Upper lobe of right lung (tissue), 1 donor: ENCODE results near the gene COQ2. TPM values are rescaled to one million over a fixed set of nuclear protein-coding genes. Genes with fewer than 3 reads are reported as not detected.

Source experiments
- ATAC-seq: fragments of 200-7000 bp; cut with Tn5 transposase; one replicate; pipeline ENCODE4 v1.9.1; 2020; ENCODE audit warnings: mild to moderate bottlenecking, moderate library complexity
- DNase-seq: peaks from one replicate; pipeline ENCODE4 v3.0.0-alpha.2; 2020
- H3K27ac ChIP-seq: fragments of 200-600 bp; one replicate; pipeline ENCODE4 v1.8.0; 2022
- H3K27me3 ChIP-seq: fragments of 200-600 bp; one replicate; pipeline ENCODE4 v1.8.0; 2022; ENCODE audit warnings: mild to moderate bottlenecking
- H3K36me3 ChIP-seq: fragments of 200-600 bp; one replicate; pipeline ENCODE4 v1.8.0; 2022
- H3K4me1 ChIP-seq: fragments of 200-600 bp; one replicate; pipeline ENCODE4 v1.8.0; 2022
- H3K4me3 ChIP-seq: fragments of 200-600 bp; one replicate; pipeline ENCODE4 v1.8.0; 2022; ENCODE audit warnings: mild to moderate bottlenecking
- H3K9me3 ChIP-seq: fragments of 200-600 bp; one replicate; pipeline ENCODE4 v1.8.0; 2022
- intact Hi-C: fragments of 100-400 bp; cut with DNase I; formaldehyde crosslinking; loops from one replicate; pipeline ENCODE4 v1.11.0; 2022
- total RNA-seq: library from RNA; stranded (reverse); fragmentation: NEBNext Ultra II Directional; extraction: Animal tissue kit (Norgen Biotek cat#: 25700); gene quantifications from one replicate; pipeline ENCODE4 v1.2.1, GENCODE V29; 2021
- TF ChIP-seq, protein P1 (sequence below): fragments of 200-600 bp; IDR thresholded peaks from one replicate; pipeline ENCODE4 v1.8.0; 2022; ENCODE audit warnings: antibody characterized with exemption
- donor health status: DM: no; HTN: yes; CAD: no; lungs with severe emphysema.

The COQ2 gene
- total RNA-seq, 1 donor from 2014 or later: 12.4 TPM

DNA sequence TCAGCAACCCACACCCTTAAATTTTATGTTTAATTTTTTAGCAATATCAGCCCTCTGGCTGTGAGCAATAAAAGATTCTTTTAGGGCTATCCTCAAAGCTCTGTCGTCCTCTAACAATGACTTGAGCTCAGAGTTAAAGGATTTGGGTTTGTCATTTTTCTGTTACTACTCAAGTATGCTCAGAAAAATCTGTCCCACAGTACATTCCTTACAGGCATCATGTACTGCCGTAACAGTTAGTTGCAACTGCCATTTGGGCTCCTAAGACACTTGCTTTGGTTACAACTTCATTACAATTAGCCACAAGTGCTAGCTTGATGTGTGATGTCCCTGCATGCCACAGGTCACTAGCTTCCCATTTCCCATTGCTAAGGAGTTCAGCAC is 33.2 kb downstream of the COQ2 start:
- Histone ChIP-seq H3K9me3 (no peaks in the 10 kb centered on the region), H3K4me1 (peaks cover 11% of the 10 kb centered on the region), H3K4me3 (no peak overlapping the region), H3K27ac (no peak overlapping the region), H3K27me3 (no peaks in the 10 kb centered on the region), H3K36me3 (no peaks in the 10 kb centered on the region)
- TF ChIP-seq, protein P1, sequence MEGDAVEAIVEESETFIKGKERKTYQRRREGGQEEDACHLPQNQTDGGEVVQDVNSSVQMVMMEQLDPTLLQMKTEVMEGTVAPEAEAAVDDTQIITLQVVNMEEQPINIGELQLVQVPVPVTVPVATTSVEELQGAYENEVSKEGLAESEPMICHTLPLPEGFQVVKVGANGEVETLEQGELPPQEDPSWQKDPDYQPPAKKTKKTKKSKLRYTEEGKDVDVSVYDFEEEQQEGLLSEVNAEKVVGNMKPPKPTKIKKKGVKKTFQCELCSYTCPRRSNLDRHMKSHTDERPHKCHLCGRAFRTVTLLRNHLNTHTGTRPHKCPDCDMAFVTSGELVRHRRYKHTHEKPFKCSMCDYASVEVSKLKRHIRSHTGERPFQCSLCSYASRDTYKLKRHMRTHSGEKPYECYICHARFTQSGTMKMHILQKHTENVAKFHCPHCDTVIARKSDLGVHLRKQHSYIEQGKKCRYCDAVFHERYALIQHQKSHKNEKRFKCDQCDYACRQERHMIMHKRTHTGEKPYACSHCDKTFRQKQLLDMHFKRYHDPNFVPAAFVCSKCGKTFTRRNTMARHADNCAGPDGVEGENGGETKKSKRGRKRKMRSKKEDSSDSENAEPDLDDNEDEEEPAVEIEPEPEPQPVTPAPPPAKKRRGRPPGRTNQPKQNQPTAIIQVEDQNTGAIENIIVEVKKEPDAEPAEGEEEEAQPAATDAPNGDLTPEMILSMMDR: no peak
- ATAC-seq: no peak
- intact Hi-C loops: no loop called here
- DNase-seq: no peak

DNA sequence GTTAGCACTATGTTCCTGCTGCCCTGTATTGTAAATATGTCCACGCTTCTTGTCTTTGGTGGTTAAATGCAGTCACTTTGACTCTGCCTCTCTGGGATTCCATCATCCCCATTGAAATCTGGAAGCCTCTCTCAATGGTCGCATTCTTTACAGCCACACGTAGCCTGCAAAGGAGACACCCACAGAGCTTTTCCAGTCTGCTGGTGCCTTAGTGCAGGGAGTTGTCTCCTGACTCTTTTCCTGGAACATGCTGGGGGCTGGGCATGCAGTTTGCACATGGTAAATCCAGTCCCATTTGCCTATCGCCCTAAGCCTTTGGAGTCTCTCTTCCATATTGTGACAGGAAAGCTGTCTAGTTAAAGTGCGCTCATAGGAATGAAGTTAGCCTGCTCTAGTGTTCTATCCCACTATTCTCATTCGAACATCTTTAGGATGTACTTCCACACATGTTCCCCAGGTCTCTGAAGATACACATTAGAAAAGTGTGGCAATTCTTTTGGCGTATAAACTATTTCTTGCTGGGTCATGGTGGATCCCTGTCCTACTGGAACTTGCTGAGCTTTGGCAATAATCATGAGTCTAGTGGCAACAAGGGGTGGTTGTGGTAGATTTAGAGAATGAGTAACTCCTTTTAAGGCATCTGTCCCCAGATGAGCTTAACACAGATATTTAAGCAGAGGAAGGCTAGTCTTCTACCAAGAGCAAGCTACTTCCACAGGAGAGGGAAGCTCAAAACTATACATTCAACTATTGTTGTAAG is 33.7 kb downstream of the COQ2 start:
- ATAC-seq (no peak), DNase-seq (no peak)
- Histone ChIP-seq H3K27ac (no peak overlapping the region), H3K9me3 (no peaks in the 10 kb centered on the region), H3K27me3 (no peaks in the 10 kb centered on the region), H3K4me1 (peaks cover 7% of the 10 kb centered on the region), H3K4me3 (no peak overlapping the region), H3K36me3 (no peaks in the 10 kb centered on the region)
- intact Hi-C loops: no loop called here
- TF ChIP-seq, protein P1: no peak

DNA sequence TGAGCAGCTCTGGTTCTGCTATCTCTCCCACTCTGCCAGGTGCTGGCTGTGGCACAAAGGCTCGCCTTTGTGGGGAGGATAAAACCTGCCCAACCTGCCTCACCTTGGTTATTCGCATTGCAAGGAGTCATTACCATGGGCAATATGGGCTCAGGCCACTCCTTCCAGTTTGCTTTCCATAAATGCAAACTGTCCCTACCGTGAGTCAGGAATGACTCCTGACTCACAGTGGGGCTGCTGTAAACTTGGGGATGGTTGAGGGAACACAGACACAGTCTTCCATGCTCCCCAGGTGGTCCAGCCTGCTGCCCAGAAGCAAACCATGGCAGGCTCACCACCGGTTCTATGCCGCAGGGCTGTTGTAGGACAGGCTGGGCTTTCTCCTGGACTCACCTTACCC is 36.1 kb downstream of the COQ2 start:
- no peaks in the 10 kb centered on the region for H3K36me3 ChIP-seq
- intact Hi-C loops: no loop called here
- no peaks in the 10 kb centered on the region for H3K27me3 ChIP-seq
- no peak overlapping the region for H3K27ac ChIP-seq
- no peaks in the 10 kb centered on the region for H3K9me3 ChIP-seq
- no peaks in the 10 kb centered on the region for H3K4me1 ChIP-seq
- no peak for ATAC-seq
- TF ChIP-seq, protein P1: no peak
- no peak overlapping the region for H3K4me3 ChIP-seq
- no peak for DNase-seq

DNA sequence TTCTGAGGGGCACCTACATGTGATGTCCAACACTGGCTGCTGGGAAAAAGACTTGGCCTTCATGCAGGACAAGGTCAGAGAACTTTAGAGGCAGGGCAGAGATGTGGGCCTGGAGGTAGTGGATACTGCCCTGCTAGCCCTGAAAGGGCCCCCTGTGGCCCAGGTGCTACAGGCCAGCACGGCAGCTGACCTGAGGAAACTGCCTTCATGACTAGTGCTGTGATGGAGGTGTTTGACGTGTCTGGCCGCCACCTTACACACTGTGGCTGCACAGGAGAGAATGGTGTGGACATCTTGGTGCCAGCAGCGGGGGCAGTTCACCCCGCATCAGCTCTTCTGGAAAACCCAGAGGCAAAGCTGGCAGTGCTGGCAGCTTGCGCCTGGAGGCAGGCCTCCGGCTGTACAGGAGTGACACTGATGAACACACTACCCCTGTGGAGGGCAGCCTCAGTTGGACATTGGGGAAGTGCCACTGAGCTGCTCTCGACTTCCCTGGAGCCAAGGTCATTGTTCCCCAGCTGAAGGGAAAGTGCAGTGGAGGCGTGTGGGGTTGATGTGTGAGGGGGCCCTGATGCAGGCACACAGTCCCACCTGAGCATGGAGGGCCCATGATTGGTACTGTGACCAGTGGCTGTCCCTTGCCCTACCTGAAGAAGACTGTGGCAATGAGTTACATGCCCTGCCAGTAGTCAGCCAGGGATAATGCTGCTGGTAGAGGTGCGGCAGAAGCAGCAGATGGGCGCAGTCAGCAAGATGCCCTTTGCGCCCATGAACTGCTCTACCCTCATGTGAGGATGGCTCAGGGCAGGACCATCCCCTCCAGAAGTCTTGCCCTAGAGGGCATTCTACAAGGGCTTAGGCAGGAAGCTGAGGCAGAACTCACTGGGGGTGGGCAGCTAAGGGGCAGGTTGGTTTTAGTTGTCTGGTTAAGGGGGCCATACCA is 36.9 kb downstream of the COQ2 start:
- intact Hi-C loops: no loop called here
- DNase-seq (no peak), ATAC-seq (peak; percentile 49)
- no peak overlapping the region for H3K27ac ChIP-seq
- H3K4me1 ChIP-seq: no peaks in the 10 kb centered on the region
- no peak overlapping the region for H3K4me3 ChIP-seq
- TF ChIP-seq, protein P1: no peak
- H3K36me3 ChIP-seq: no peaks in the 10 kb centered on the region
- H3K27me3 ChIP-seq: no peaks in the 10 kb centered on the region
- H3K9me3 ChIP-seq: no peaks in the 10 kb centered on the region

DNA sequence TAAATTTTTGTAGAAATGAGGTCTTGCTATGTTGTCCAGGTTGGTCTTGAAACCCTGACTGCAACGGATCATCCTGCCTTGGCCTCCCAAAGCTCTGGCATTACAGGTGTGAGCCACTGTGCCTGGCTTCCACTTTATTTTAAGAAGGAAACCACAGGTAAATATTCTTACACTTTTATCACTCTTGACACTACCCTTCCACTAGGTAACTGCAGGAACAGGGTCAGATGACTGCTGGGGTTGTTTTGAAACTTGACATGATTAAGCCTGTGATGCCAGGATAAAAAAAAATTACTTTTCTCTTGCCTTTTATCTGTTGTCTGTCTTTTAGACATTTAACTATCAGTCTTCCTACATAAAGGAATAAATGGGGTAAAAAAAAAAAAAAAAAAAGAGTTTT is 43.5 kb downstream of the COQ2 start:
- ATAC-seq (no peak), DNase-seq (no peak)
- H3K36me3 ChIP-seq: no peaks in the 10 kb centered on the region
- no peaks in the 10 kb centered on the region for H3K9me3 ChIP-seq
- intact Hi-C loops: no loop called here
- H3K4me3 ChIP-seq: no peak overlapping the region
- TF ChIP-seq, protein P1: no peak
- no peak overlapping the region for H3K27ac ChIP-seq
- H3K27me3 ChIP-seq: no peaks in the 10 kb centered on the region
- H3K4me1 ChIP-seq: no peaks in the 10 kb centered on the region
